Colonic mucosa (tissue), 4 donors: ENCODE results near the gene WSB1. TPM values are rescaled to one million over a fixed set of nuclear protein-coding genes. Genes with fewer than 3 reads are reported as not detected.
A peak's percentile ranks its signal among the peaks of the same experiment; 100 is the strongest.

Experiments used
- DNase-seq: peaks from one replicate; pipeline ENCODE4 v3.0.0-alpha.2; 2020
- H3K27ac ChIP-seq: fragments of 200-600 bp; one replicate; pipeline ENCODE4 v1.8.0; 2021
- H3K27me3 ChIP-seq: fragments of 200-600 bp; one replicate; pipeline ENCODE4 v1.8.0; 2021
- H3K36me3 ChIP-seq: fragments of 200-600 bp; one replicate; pipeline ENCODE4 v1.8.0; 2021
- H3K4me1 ChIP-seq: fragments of 200-600 bp; one replicate; pipeline ENCODE4 v1.8.0; 2021; ENCODE audit warnings: mild to moderate bottlenecking
- H3K4me3 ChIP-seq: fragments of 200-600 bp; one replicate; pipeline ENCODE4 v1.8.0; 2021
- H3K9ac ChIP-seq, 2 donors: one replicate each; pipeline ENCODE4 v1.7.0; 2013; ENCODE audit warnings: control low read depth in 2 of 2, low read depth in 2 of 2, low read length in 2 of 2
- H3K9me3 ChIP-seq: fragments of 200-600 bp; one replicate; pipeline ENCODE4 v1.8.0; 2021
- CTCF ChIP-seq: fragments of 200-600 bp; IDR thresholded peaks from one replicate; pipeline ENCODE4 v1.8.0; 2022; ENCODE audit warnings: antibody characterized with exemption, mild to moderate bottlenecking
- intact Hi-C: fragments of 100-400 bp; cut with DNase I; formaldehyde crosslinking; loops from one replicate; pipeline ENCODE4 v1.14.1; 2022
- total RNA-seq, 2 donors: library from RNA; stranded (reverse); fragmentation: NEBNext Ultra II Directional in 1 of 2; extraction: Animal tissue kit (Norgen Biotek cat#: 25700) in 1 of 2; gene quantifications; one replicate each; pipeline ENCODE4 v1.2.1, GENCODE V29; 2021
- donor health status: healthy.
- donor health status: DM: no; HTN: no; CAD: no.
- donor health status: DM: no; HTN: no; CAD: no.

WSB1 gene
- total RNA-seq, 2 donors from 2014 or later = 94.2 to 150 TPM

- no peak overlapping the region for H3K9ac ChIP-seq
- no peak overlapping the region for H3K4me3 ChIP-seq
- TF ChIP-seq CTCF = no peak
- H3K36me3 ChIP-seq = no peaks in the 10 kb centered on the region
- no peaks in the 10 kb centered on the region for H3K9me3 ChIP-seq
- no peaks in the 10 kb centered on the region for H3K27me3 ChIP-seq
- intact Hi-C loops = no loop called here
- no peaks in the 10 kb centered on the region for H3K4me1 ChIP-seq
- no peak for DNase-seq
- peak overlapping the region; percentile 9 for H3K27ac ChIP-seq
Observed at GRCh38 chr17:27281438-27281837, 12.5 kb upstream of the WSB1 start.

GRCh38 chr17:27282054-27282551, 11.8 kb upstream of the WSB1 start:
- Histone ChIP-seq H3K4me3 (no peak overlapping the region), H3K36me3 (no peaks in the 10 kb centered on the region), H3K27me3 (no peaks in the 10 kb centered on the region), H3K27ac (peak overlapping the region; percentile 9), H3K9ac (no peak overlapping the region), H3K4me1 (no peaks in the 10 kb centered on the region), H3K9me3 (no peaks in the 10 kb centered on the region)
- intact Hi-C loops = no loop called here
- no peak for TF ChIP-seq CTCF
- no peak for DNase-seq

- Histone ChIP-seq H3K27me3 (no peaks in the 10 kb centered on the region), H3K36me3 (no peaks in the 10 kb centered on the region), H3K27ac (no peak overlapping the region), H3K9me3 (no peaks in the 10 kb centered on the region), H3K9ac (no peak overlapping the region), H3K4me1 (no peaks in the 10 kb centered on the region), H3K4me3 (no peak overlapping the region)
- intact Hi-C loops = no loop called here
- TF ChIP-seq CTCF = no peak
- no peak for DNase-seq
Observed at GRCh38 chr17:27283060-27283459, 10.9 kb upstream of the WSB1 start.

GRCh38 chr17:27283751-27284150, 10.2 kb upstream of the WSB1 start:
- H3K36me3 ChIP-seq = no peaks in the 10 kb centered on the region
- no peak overlapping the region for H3K27ac ChIP-seq
- H3K27me3 ChIP-seq = no peaks in the 10 kb centered on the region
- no peak overlapping the region for H3K4me3 ChIP-seq
- no peak for TF ChIP-seq CTCF
- no peaks in the 10 kb centered on the region for H3K4me1 ChIP-seq
- intact Hi-C loops = no loop called here
- H3K9ac ChIP-seq = no peak overlapping the region
- no peak for DNase-seq
- H3K9me3 ChIP-seq = no peaks in the 10 kb centered on the region

- H3K9me3 ChIP-seq = no peaks in the 10 kb centered on the region
- no peak for DNase-seq
- TF ChIP-seq CTCF = no peak
- intact Hi-C loops = no loop called here
- H3K27ac ChIP-seq = no peak overlapping the region
- H3K4me1 ChIP-seq = no peaks in the 10 kb centered on the region
- H3K9ac ChIP-seq = no peak overlapping the region
- H3K4me3 ChIP-seq = no peak overlapping the region
- no peaks in the 10 kb centered on the region for H3K27me3 ChIP-seq
- H3K36me3 ChIP-seq = no peaks in the 10 kb centered on the region
Observed at GRCh38 chr17:27284811-27285415, 9.0 kb upstream of the WSB1 start.
